ENCODE data around the gene PTPN9. TPM values are rescaled to one million over a fixed set of nuclear protein-coding genes. Genes with fewer than 3 reads are reported as not detected.

PTPN9 gene
- total RNA-seq, 1 experiment from 2014 or later: 42.2 TPM

GRCh38 chr15:75598361-75598760, 19.2 kb upstream of the PTPN9 start:
- no peak overlapping the region for H2BK120ac ChIP-seq (ENCODE audit: low read depth, low read length, poor library complexity, severe bottlenecking)
- H3K18ac ChIP-seq (ENCODE audit: insufficient read length, low read depth, low read length): no peak overlapping the region
- TF ChIP-seq, protein P1, sequence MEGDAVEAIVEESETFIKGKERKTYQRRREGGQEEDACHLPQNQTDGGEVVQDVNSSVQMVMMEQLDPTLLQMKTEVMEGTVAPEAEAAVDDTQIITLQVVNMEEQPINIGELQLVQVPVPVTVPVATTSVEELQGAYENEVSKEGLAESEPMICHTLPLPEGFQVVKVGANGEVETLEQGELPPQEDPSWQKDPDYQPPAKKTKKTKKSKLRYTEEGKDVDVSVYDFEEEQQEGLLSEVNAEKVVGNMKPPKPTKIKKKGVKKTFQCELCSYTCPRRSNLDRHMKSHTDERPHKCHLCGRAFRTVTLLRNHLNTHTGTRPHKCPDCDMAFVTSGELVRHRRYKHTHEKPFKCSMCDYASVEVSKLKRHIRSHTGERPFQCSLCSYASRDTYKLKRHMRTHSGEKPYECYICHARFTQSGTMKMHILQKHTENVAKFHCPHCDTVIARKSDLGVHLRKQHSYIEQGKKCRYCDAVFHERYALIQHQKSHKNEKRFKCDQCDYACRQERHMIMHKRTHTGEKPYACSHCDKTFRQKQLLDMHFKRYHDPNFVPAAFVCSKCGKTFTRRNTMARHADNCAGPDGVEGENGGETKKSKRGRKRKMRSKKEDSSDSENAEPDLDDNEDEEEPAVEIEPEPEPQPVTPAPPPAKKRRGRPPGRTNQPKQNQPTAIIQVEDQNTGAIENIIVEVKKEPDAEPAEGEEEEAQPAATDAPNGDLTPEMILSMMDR (conservative IDR thresholded peaks at IDR 0.05): no peak
- H2AK5ac ChIP-seq (ENCODE audit: insufficient read length, low read length): no peak overlapping the region
- no peaks in the 10 kb centered on the region for H4K20me1 ChIP-seq (ENCODE audit: control insufficient read depth, insufficient read depth, insufficient read length)
- no peaks in the 10 kb centered on the region for H3K4me1 ChIP-seq (ENCODE audit: insufficient read depth, low read length)
- no peak overlapping the region for H2BK12ac ChIP-seq (ENCODE audit: insufficient read length, low read depth, low read length)
- H3K9ac ChIP-seq (ENCODE audit: extremely low read depth, insufficient read length, low read length): no peak overlapping the region
- H2BK5ac ChIP-seq (ENCODE audit: insufficient read length, low read length): no peak overlapping the region
- H3K79me1 ChIP-seq (ENCODE audit: insufficient read depth, low read depth, low read length, poor library complexity, severe bottlenecking): no peaks in the 10 kb centered on the region
- Mint-ChIP-seq H3K9me3 (no peaks in the 10 kb centered on the region), H3K36me3 (ENCODE audit: insufficient read depth in 1 of 3, low read depth in 3 of 3) (peaks cover 12 to 55% (median 41%) of the 10 kb centered on the region in 3 experiments; a peak in 5 of 7 replicates), H3K4me3 (no peak overlapping the region), H3K27me3 (ENCODE audit: low read depth) (no peaks in the 10 kb centered on the region), H3K4me1 (no peaks in the 10 kb centered on the region), H3K27ac (peak overlapping the region in 1 of 3 experiments; percentile 54; a peak in 1 of 7 replicates)
- no peak overlapping the region for H3K4ac ChIP-seq (ENCODE audit: low read depth, low read length)
- no peaks in the 10 kb centered on the region for H3K27me3 ChIP-seq (ENCODE audit: insufficient read depth, low read length)
- no peaks in the 10 kb centered on the region for H3K23me2 ChIP-seq (ENCODE audit: insufficient read length, low read depth, low read length, poor library complexity, severe bottlenecking)
- H3T11ph ChIP-seq (ENCODE audit: low read length): no peak overlapping the region
- H2BK20ac ChIP-seq (ENCODE audit: low read depth, low read length, poor library complexity, severe bottlenecking): no peak overlapping the region
- H3K9me3 ChIP-seq (ENCODE audit: control insufficient read depth, low read depth, low read length): no peaks in the 10 kb centered on the region
- no peak overlapping the region for H4K5ac ChIP-seq (ENCODE audit: insufficient read length, low read depth, low read length)
- no peak overlapping the region for H4K8ac ChIP-seq (replicated peaks; ENCODE audit: insufficient read length, low read depth, low read length)
- no peak overlapping the region for H3K14ac ChIP-seq (ENCODE audit: insufficient read depth, low read length)
- no peaks in the 10 kb centered on the region for H3K79me2 ChIP-seq (ENCODE audit: insufficient read depth, low read length)
- H4K91ac ChIP-seq (ENCODE audit: insufficient read length, low read depth, low read length): no peak overlapping the region
- no peak overlapping the region for H3K56ac ChIP-seq (ENCODE audit: insufficient read length, low read depth, low read length)
- no CpG with 5 or more reads among the region's 4 CpGs for WGBS (ENCODE audit: extremely low coverage, insufficient read length, low lambda C conversion rate)
- no peak for DNase-seq
- H3K4me2 ChIP-seq (ENCODE audit: insufficient read depth, insufficient read length, low read length): no peak overlapping the region
- no peak overlapping the region for H3K27ac ChIP-seq (ENCODE audit: insufficient read length, low read depth, low read length)
- H3K23ac ChIP-seq (ENCODE audit: insufficient read length, low read depth, low read length): no peak overlapping the region
- no peak overlapping the region for H2BK15ac ChIP-seq (ENCODE audit: low read depth, low read length)
- H2AFZ ChIP-seq (ENCODE audit: low read length): no peak overlapping the region

Data from H9 (cell line).